ENCODE measurements around the gene ASCL1. TPM values are rescaled to one million over a fixed set of nuclear protein-coding genes. Genes with fewer than 3 reads are reported as not detected.

ASCL1 gene
- total RNA-seq (2022; extraction: Qiagen RNA extraction; ENCODE audit: low read depth) = 0.05 to 0.08 TPM in 2 of 5 replicates, not detected in the others

GRCh38 chr12:102957339-102958050, at the start of gene ASCL1:
TSS of gene ASCL1 (plus strand) at chr12:102957674. CDS start at chr12:102958245, 571 bp downstream.

DNA sequence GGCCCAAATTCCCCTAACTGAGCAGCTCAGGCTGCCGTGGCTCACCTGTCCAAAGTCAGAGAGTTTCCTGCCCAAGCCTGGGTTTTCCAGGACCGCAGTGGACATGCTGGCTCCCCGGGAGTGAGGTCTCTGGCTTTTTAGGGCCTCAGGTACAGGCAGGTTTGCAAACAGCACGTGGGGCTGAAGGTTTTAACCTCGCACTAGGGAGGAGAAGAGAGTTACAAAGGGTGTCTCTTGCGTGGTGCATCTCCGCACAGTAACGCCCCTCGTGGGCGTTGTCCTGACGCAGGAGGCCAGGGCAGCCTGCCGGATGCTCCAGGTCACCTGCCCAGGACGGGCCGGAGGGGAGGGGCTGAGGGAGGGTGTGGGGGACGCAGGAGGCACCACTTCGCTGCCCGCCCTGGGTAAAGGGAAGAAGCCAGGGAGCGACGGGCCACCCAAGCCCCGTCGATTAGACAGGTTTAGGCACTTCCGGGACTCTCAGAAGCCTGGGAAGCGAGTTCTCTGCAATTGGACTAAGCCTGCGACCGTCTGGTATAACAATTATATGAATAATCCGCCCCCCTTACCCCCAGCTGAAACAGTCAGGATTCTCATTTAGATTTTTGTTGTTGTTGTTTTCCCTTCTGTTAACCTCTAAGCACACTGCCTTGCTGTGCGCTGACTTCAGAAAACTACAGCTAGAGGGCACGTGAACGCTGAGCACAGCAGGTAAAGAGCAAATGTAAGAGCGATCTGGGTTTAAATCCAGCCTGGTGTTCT, 40.3 kb upstream of the ASCL1 start, which contains the start of gene PAH:
TSS of gene PAH (minus strand) at position 219 of the 762 bp plus-strand sequence. CDS start at position 105, 114 bp downstream.

Other genes with a start within 250 kb of the ASCL1 start
- gene PAH, start 40.4 kb upstream of the ASCL1 start, total RNA-seq (2022; extraction: Qiagen RNA extraction; ENCODE audit: low read depth) = 0.05 TPM in 1 of 5 replicates, not detected in the others

Data from A549 treated with CpdA at 1 μM for 4 hours (cell line).